ENCODE measurements around the gene BABAM2.

The BABAM2 gene

DNA sequence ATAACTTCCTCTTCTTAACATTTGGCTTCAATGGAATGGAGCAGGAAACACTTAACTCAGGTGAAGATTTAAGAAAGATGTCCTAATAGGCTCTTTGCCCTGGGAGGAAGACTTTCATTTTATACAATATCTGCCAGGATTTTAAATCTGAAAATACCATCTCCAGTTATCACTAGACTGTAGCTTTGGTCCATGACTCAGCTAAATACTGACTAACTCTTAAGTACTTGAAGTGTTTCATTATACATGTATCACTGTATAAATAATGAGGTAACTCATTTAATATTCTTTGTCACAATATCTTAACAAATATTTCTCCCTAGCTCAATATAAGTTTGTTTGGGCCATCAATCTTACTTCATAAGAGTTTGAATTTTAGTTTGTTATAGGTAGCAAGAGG lies 35.1 kb upstream of the BABAM2 start (continued):
- TF ChIP-seq KLF8 (tag by site-specific recombination; IDR thresholded peaks at IDR 0.05) (no peak), ZNF341 (tag by site-specific recombination; IDR thresholded peaks at IDR 0.05; ENCODE audit: low read depth) (no peak)

DNA sequence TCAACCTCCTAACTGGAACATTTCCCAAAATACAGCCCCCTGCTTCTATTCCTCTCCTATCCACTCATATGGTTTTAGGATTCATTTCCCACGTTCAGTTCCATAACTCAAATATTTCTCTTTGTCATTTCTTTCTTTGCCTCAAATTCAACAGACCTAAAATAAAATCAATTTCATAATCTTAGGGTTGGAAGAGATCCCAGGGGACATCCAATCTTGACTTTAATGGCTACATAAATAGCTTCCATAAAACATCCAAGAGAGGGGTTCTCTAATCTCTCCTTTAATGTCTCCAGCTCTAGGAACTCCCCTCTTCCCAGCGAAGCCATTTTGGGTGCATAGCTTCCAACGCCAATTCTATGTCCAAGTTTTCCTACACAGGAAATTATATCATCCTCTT lies 34.1 kb upstream of the BABAM2 start:
- CTCF ChIA-PET, result no interaction called here
- Histone ChIP-seq H3K27ac (ENCODE audit: extremely low read depth, low read depth, low read length) (no peak overlapping the region), H3K4me3 (ENCODE audit: low read depth, low read length) (no peak overlapping the region)

DNA sequence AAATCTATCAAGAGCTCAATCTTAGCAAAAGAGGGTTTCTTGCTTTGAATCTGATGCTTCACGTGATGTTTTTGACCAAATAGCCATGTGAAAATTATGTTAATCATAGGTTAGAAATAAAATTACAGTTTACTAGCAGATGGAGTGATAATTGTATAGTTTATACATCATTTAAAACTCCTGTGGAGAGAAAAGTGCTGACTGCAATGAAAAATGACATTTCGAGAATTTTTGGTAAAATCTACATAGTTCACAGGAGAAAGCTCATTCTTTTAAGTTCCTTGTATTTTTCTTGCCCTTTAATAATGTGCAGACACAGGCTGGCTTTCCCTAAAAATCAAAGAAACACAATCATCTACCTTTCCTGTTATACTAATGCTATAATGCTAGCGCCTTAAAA lies 33.6 kb upstream of the BABAM2 start:
- H3K36me3 ChIP-seq (ENCODE audit: control insufficient read depth in 2 of 2, insufficient read depth in 1 of 2, low read length in 2 of 2), result no peaks in the 10 kb centered on the region
- H3K27ac ChIP-seq (ENCODE audit: extremely low read depth, low read depth, low read length), result no peak overlapping the region
- no peak overlapping the region for H3K4me3 ChIP-seq (ENCODE audit: low read depth, low read length)
- no peaks in the 10 kb centered on the region for H3K4me1 ChIP-seq (ENCODE audit: control insufficient read depth, insufficient read depth, low read length)
- CTCF ChIA-PET, result interaction anchor here (0.7 to 0.8 kb wide), 2 partner anchors 52 to 134 kb away, joined by 3 to 5 read pairs; no protein-coding TSS in a partner anchor
- POLR2A ChIA-PET, result no interaction called here
- TF ChIP-seq GLIS2 (tag by site-specific recombination; IDR thresholded peaks at IDR 0.05) (no peak), MYNN (tag by site-specific recombination; IDR thresholded peaks at IDR 0.05; ENCODE audit: borderline replicate concordance) (no peak), ZNF248 (tag by site-specific recombination; IDR thresholded peaks at IDR 0.05) (no peak), ZNF843 (tag by site-specific recombination; IDR thresholded peaks at IDR 0.05) (no peak), ZNF184 (tag by site-specific recombination; IDR thresholded peaks at IDR 0.05) (no peak), ZFP41 (tag by site-specific recombination; IDR thresholded peaks at IDR 0.05; ENCODE audit: borderline replicate concordance) (no peak), KLF9 (tag by site-specific recombination; IDR thresholded peaks at IDR 0.05; ENCODE audit: low read depth) (no peak), ZFP3 (tag by site-specific recombination; IDR thresholded peaks at IDR 0.05; ENCODE audit: low read depth) (no peak), ZNF654 (tag by site-specific recombination; IDR thresholded peaks at IDR 0.05; ENCODE audit: low read depth) (no peak), ZNF837 (tag by site-specific recombination; IDR thresholded peaks at IDR 0.05) (no peak), ZNF514 (tag by site-specific recombination; IDR thresholded peaks at IDR 0.05) (no peak), ZNF658 (tag by site-specific recombination; IDR thresholded peaks at IDR 0.05) (no peak), ZNF214 (tag by site-specific recombination; IDR thresholded peaks at IDR 0.05; ENCODE audit: borderline replicate concordance) (no peak), ZNF792 (tag by site-specific recombination; IDR thresholded peaks at IDR 0.05) (no peak), MZF1 (tag by site-specific recombination; IDR thresholded peaks at IDR 0.05; ENCODE audit: borderline replicate concordance) (no peak), YY1 (tag by site-specific recombination; IDR thresholded peaks at IDR 0.05) (no peak), ZNF416 (tag by site-specific recombination; IDR thresholded peaks at IDR 0.05) (no peak)
- TF ChIP-seq, protein P1, sequence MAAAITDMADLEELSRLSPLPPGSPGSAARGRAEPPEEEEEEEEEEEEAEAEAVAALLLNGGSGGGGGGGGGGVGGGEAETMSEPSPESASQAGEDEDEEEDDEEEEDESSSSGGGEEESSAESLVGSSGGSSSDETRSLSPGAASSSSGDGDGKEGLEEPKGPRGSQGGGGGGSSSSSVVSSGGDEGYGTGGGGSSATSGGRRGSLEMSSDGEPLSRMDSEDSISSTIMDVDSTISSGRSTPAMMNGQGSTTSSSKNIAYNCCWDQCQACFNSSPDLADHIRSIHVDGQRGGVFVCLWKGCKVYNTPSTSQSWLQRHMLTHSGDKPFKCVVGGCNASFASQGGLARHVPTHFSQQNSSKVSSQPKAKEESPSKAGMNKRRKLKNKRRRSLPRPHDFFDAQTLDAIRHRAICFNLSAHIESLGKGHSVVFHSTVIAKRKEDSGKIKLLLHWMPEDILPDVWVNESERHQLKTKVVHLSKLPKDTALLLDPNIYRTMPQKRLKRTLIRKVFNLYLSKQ (tag by site-specific recombination; IDR thresholded peaks at IDR 0.05; ENCODE audit: borderline replicate concordance), result no peak
- TF ChIP-seq, protein P2, sequence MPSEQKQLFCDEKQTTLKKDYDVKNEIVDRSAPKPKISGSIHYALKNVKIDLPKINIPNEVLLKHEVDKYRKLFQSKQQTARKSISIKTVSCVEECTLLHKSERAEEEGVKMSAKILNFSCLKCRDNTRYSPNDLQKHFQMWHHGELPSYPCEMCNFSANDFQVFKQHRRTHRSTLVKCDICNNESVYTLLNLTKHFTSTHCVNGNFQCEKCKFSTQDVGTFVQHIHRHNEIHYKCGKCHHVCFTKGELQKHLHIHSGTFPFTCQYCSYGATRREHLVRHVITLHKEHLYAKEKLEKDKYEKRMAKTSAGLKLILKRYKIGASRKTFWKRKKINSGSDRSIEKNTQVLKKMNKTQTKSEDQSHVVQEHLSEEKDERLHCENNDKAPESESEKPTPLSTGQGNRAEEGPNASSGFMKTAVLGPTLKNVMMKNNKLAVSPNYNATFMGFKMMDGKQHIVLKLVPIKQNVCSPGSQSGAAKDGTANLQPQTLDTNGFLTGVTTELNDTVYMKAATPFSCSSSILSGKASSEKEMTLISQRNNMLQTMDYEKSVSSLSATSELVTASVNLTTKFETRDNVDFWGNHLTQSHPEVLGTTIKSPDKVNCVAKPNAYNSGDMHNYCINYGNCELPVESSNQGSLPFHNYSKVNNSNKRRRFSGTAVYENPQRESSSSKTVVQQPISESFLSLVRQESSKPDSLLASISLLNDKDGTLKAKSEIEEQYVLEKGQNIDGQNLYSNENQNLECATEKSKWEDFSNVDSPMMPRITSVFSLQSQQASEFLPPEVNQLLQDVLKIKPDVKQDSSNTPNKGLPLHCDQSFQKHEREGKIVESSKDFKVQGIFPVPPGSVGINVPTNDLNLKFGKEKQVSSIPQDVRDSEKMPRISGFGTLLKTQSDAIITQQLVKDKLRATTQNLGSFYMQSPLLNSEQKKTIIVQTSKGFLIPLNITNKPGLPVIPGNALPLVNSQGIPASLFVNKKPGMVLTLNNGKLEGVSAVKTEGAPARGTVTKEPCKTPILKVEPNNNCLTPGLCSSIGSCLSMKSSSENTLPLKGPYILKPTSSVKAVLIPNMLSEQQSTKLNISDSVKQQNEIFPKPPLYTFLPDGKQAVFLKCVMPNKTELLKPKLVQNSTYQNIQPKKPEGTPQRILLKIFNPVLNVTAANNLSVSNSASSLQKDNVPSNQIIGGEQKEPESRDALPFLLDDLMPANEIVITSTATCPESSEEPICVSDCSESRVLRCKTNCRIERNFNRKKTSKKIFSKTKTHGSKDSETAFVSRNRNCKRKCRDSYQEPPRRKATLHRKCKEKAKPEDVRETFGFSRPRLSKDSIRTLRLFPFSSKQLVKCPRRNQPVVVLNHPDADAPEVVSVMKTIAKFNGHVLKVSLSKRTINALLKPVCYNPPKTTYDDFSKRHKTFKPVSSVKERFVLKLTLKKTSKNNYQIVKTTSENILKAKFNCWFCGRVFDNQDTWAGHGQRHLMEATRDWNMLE (tag by site-specific recombination; conservative IDR thresholded peaks at IDR 0.05; ENCODE audit: low read depth), result no peak
- TF ChIP-seq, protein P3, sequence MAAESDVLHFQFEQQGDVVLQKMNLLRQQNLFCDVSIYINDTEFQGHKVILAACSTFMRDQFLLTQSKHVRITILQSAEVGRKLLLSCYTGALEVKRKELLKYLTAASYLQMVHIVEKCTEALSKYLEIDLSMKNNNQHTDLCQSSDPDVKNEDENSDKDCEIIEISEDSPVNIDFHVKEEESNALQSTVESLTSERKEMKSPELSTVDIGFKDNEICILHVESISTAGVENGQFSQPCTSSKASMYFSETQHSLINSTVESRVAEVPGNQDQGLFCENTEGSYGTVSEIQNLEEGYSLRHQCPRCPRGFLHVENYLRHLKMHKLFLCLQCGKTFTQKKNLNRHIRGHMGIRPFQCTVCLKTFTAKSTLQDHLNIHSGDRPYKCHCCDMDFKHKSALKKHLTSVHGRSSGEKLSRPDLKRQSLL (tag by site-specific recombination; IDR thresholded peaks at IDR 0.05), result no peak
- peaks cover 2% of the 10 kb centered on the region; the same call in 1 of the 2 replicates for H3K9me3 ChIP-seq (ENCODE audit: control insufficient read depth, insufficient read depth, low read depth, low read length)

More for the DNA sequence above, 34.1 kb upstream of the BABAM2 start:
- POLR2A ChIA-PET, result no interaction called here
- Histone ChIP-seq H3K36me3 (ENCODE audit: control insufficient read depth in 2 of 2, insufficient read depth in 1 of 2, low read length in 2 of 2) (no peaks in the 10 kb centered on the region), H3K9me3 (ENCODE audit: control insufficient read depth, insufficient read depth, low read depth, low read length) (peaks cover 2% of the 10 kb centered on the region; the same call in 1 of the 2 replicates), H3K4me1 (ENCODE audit: control insufficient read depth, insufficient read depth, low read length) (no peaks in the 10 kb centered on the region)
- TF ChIP-seq TCF7L2 (IDR thresholded peaks at IDR 0.05; ENCODE audit: borderline replicate concordance, low read depth, low read length) (no peak), ZNF623 (tag by site-specific recombination; IDR thresholded peaks at IDR 0.05) (no peak), ZNF433 (tag by site-specific recombination; IDR thresholded peaks at IDR 0.05; ENCODE audit: low read depth) (no peak), KLF1 (tag by site-specific recombination; IDR thresholded peaks at IDR 0.05) (no peak), KLF8 (tag by site-specific recombination; IDR thresholded peaks at IDR 0.05) (no peak), ZNF624 (tag by site-specific recombination; IDR thresholded peaks at IDR 0.05) (no peak), ZNF792 (tag by site-specific recombination; IDR thresholded peaks at IDR 0.05) (no peak), ZNF112 (tag by site-specific recombination; IDR thresholded peaks at IDR 0.05) (no peak), ZNF658 (tag by site-specific recombination; IDR thresholded peaks at IDR 0.05) (no peak), REPIN1 (tag by site-specific recombination; IDR thresholded peaks at IDR 0.05; ENCODE audit: low read depth) (no peak), ZFHX2 (tag by site-specific recombination; conservative IDR thresholded peaks at IDR 0.05) (no peak), ZNF529 (tag by site-specific recombination; IDR thresholded peaks at IDR 0.05; ENCODE audit: insufficient replicate concordance) (no peak), ZNF600 (tag by site-specific recombination; IDR thresholded peaks at IDR 0.05) (no peak)
